HepG2 (cell line): Measurements from ENCODE around the gene RPL26. TPM values are rescaled to one million over a fixed set of nuclear protein-coding genes. Genes with fewer than 3 reads are reported as not detected.
A peak's percentile ranks its signal among the peaks of the same experiment; 100 is the strongest.

Experiments
- FOXJ3 ChIP-seq: sonication (generic); formaldehyde crosslinking; IDR thresholded peaks from 2 replicates; pipeline ENCODE4 v1.4.0; 2020; ENCODE audit warnings: missing genetic modification reagents, mild to moderate bottlenecking, borderline replicate concordance
- ZBTB3 ChIP-seq: sonication (generic); formaldehyde crosslinking; IDR thresholded peaks from 2 replicates; pipeline ENCODE4 v1.4.0; 2020; ENCODE audit warnings: low read depth, mild to moderate bottlenecking, moderate library complexity, missing genetic modification reagents, borderline replicate concordance
- ZNF362 ChIP-seq: sonication (generic); formaldehyde crosslinking; IDR thresholded peaks from 2 replicates; pipeline ENCODE4 v1.4.0; 2020; ENCODE audit warnings: missing genetic modification reagents, mild to moderate bottlenecking, borderline replicate concordance
- ZNF407 ChIP-seq: sonication (generic); formaldehyde crosslinking; IDR thresholded peaks from one replicate; pipeline ENCODE4 v1.5.1; 2020; ENCODE audit warnings: mild to moderate bottlenecking, missing genetic modification reagents; ENCODE audit errors: not compliant biosample characterization
- polyA plus RNA-seq, 8 experiments: library from polyadenylated mRNA; depleted of rRNA in 3 of 8; stranded (reverse) in 7 of 8; unstranded in 1 of 8; fragments of >200 nt; fragmentation: Illumina TruSeq in 4 of 8; extraction: Trizol in 4 of 8; gene quantifications; 2 replicates each; pipeline versions ENCODE4 v1.2.1 to v1.2.3, GENCODE V29; 2011 to 2016; ENCODE audit warnings: low read depth in 4 of 8, missing spikeins in 1 of 8, mixed read lengths in 1 of 8; ENCODE audit not compliant: insufficient read depth in 1 of 8
- total RNA-seq, 5 experiments: library from RNA; depleted of rRNA; stranded (reverse); fragments of >200 nt; fragmentation: Illumina TruSeq; extraction: Trizol; gene quantifications; 2 replicates each; pipeline ENCODE4 v1.2.3, GENCODE V29; 2016; ENCODE audit warnings: low read depth in 1 of 5
- TF ChIP-seq, protein P1 (sequence below), 2 experiments: IDR thresholded peaks; 2 replicates each; pipeline ENCODE4 v1.6.1; 2011 to 2012; ENCODE audit warnings: low read length in 2 of 2, borderline replicate concordance in 1 of 2, low read depth in 1 of 2, mild to moderate bottlenecking in 1 of 2, moderate library complexity in 1 of 2
- TF ChIP-seq, protein P2 (sequence below): sonication (generic); formaldehyde crosslinking; IDR thresholded peaks from 2 replicates; pipeline ENCODE4 v1.8.0; 2023; ENCODE audit warnings: mild to moderate bottlenecking, missing genetic modification reagents
- TF ChIP-seq, protein P3 (sequence below): sonication (generic); formaldehyde crosslinking; IDR thresholded peaks from 2 replicates; pipeline ENCODE4 v1.5.1; 2020; ENCODE audit warnings: missing genetic modification reagents, mild to moderate bottlenecking, borderline replicate concordance

Gene RPL26
- total and polyA plus RNA-seq, 2 of the 13 experiments (the other 11 are each of a cell fraction or from before 2014, with no cell fraction given) = 2,817 to 3,529 TPM

DNA sequence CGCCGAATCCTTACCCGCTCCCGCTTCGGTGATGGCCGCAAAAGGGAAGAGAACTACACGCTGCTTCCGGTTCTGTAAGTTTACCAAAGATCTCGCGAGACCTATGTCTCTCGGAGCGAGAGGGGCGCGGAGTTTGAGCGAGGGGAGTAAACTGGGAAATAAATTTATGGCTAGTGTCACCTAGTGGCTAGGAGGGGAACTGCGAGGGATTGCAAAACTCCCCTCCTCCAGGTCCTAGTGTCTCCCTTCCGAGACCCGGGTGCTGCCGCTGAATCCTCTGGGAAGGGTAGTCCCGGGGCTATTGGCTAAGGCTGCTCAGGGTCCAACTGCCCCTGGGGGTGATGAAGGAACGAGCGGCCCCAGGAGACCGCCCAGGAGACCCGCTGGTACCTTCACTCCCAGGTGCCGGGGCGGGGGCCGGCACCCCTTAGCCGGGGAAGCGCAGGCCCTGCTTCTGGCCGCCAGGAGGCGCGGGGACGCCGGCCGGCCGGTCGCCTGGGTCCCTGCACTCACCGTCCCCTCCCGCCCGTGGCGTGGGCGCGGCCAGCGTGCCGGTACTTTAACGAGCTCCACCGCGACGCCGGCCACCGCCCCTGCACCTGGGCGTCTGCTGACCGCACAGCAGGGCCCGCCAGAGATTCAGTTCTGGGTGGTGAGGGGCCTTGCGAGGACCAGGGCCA, at the start of gene RPL26 (continued):
- no peak for TF ChIP-seq ZNF407
- no peak for TF ChIP-seq ZBTB3 (CRISPR knock-in tag)
- TF ChIP-seq FOXJ3 (CRISPR knock-in tag) = peak; percentile 72
- TF ChIP-seq, protein P1, sequence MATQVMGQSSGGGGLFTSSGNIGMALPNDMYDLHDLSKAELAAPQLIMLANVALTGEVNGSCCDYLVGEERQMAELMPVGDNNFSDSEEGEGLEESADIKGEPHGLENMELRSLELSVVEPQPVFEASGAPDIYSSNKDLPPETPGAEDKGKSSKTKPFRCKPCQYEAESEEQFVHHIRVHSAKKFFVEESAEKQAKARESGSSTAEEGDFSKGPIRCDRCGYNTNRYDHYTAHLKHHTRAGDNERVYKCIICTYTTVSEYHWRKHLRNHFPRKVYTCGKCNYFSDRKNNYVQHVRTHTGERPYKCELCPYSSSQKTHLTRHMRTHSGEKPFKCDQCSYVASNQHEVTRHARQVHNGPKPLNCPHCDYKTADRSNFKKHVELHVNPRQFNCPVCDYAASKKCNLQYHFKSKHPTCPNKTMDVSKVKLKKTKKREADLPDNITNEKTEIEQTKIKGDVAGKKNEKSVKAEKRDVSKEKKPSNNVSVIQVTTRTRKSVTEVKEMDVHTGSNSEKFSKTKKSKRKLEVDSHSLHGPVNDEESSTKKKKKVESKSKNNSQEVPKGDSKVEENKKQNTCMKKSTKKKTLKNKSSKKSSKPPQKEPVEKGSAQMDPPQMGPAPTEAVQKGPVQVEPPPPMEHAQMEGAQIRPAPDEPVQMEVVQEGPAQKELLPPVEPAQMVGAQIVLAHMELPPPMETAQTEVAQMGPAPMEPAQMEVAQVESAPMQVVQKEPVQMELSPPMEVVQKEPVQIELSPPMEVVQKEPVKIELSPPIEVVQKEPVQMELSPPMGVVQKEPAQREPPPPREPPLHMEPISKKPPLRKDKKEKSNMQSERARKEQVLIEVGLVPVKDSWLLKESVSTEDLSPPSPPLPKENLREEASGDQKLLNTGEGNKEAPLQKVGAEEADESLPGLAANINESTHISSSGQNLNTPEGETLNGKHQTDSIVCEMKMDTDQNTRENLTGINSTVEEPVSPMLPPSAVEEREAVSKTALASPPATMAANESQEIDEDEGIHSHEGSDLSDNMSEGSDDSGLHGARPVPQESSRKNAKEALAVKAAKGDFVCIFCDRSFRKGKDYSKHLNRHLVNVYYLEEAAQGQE (IDR thresholded peaks at IDR 0.05; ENCODE audit: borderline replicate concordance in 1 of 2, low read depth in 1 of 2, low read length in 2 of 2) = peak in 1 of 2 experiments; percentile 69; a peak in 1 of 4 replicates
- no peak for TF ChIP-seq ZNF362 (CRISPR knock-in tag)
- TF ChIP-seq, protein P2, sequence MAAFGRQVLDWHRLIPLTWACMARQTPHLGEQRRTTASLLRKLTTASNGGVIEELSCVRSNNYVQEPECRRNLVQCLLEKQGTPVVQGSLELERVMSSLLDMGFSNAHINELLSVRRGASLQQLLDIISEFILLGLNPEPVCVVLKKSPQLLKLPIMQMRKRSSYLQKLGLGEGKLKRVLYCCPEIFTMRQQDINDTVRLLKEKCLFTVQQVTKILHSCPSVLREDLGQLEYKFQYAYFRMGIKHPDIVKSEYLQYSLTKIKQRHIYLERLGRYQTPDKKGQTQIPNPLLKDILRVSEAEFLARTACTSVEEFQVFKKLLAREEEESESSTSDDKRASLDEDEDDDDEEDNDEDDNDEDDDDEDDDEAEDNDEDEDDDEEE (CRISPR knock-in tag) = no peak; the same call in 1 of the 2 replicates
- TF ChIP-seq, protein P3, sequence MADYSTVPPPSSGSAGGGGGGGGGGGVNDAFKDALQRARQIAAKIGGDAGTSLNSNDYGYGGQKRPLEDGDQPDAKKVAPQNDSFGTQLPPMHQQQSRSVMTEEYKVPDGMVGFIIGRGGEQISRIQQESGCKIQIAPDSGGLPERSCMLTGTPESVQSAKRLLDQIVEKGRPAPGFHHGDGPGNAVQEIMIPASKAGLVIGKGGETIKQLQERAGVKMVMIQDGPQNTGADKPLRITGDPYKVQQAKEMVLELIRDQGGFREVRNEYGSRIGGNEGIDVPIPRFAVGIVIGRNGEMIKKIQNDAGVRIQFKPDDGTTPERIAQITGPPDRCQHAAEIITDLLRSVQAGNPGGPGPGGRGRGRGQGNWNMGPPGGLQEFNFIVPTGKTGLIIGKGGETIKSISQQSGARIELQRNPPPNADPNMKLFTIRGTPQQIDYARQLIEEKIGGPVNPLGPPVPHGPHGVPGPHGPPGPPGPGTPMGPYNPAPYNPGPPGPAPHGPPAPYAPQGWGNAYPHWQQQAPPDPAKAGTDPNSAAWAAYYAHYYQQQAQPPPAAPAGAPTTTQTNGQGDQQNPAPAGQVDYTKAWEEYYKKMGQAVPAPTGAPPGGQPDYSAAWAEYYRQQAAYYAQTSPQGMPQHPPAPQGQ (CRISPR knock-in tag) = no peak
